CD4-positive, alpha-beta T cell treated with Interleukin-17A for 4 hours (primary cell): ENCODE data around the gene TFAP2E.

ENCODE experiments used
- DNase-seq: peaks from one replicate; pipeline ENCODE4 v3.0.0-alpha.2; 2020; ENCODE audit warnings: mixed read lengths

The TFAP2E gene

GRCh38 chr1:35557611-35558373 is 15.3 kb upstream of the TFAP2E start, which contains the start of gene NCDN:
TSS of gene NCDN (plus strand) at chr1:35557799. CDS start at chr1:35558191, 392 bp downstream.
- DNase-seq: peak; percentile 95

DNA sequence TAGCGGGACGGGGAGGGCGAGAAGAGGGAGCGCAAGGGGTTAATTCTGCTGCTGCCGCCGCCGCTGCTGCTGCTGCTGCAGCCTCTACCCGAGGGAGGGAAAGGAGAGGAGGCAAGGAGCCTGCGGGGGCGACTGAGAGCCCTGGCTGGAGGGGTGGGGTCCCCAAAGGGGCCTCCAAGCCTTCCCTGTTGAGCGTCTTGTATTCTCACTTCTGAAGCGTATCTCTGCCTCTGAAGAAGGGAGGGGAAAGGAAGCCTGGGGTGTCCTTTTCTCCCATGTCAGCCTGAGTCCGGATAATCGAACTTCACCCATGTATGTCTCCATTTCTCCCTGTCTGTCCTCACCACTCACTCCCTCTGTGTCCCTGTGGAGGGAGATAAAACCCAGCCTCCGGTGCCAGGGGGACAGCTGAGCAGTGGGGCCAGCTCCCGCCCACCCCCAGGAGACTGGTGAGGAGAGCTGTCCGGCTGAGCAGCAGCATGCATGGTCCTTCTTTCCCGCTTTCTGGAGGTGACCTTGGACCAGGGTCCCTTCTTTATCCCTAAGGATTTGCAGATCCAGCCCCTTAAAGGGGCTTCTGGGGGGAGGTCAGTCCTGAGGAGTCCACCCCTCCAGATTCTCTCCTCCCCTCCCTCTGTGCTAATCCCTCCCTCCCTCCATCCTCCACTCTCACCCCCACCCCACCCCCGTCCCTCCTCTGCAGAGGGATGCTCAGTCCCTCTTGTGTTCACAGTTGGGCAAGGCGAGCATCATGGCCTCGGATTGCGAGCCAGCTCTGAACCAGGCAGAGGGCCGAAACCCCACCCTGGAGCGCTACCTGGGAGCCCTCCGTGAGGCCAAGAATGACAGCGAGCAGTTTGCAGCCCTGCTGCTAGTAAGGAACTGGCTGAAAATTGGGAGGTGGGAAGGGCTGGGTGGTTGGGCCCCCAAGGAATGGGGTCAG is 14.5 kb upstream of the TFAP2E start:
- peak; percentile 42 for DNase-seq

GRCh38 chr1:35559317-35559944 is 13.7 kb upstream of the TFAP2E start:
- DNase-seq: peak; percentile 33

DNA sequence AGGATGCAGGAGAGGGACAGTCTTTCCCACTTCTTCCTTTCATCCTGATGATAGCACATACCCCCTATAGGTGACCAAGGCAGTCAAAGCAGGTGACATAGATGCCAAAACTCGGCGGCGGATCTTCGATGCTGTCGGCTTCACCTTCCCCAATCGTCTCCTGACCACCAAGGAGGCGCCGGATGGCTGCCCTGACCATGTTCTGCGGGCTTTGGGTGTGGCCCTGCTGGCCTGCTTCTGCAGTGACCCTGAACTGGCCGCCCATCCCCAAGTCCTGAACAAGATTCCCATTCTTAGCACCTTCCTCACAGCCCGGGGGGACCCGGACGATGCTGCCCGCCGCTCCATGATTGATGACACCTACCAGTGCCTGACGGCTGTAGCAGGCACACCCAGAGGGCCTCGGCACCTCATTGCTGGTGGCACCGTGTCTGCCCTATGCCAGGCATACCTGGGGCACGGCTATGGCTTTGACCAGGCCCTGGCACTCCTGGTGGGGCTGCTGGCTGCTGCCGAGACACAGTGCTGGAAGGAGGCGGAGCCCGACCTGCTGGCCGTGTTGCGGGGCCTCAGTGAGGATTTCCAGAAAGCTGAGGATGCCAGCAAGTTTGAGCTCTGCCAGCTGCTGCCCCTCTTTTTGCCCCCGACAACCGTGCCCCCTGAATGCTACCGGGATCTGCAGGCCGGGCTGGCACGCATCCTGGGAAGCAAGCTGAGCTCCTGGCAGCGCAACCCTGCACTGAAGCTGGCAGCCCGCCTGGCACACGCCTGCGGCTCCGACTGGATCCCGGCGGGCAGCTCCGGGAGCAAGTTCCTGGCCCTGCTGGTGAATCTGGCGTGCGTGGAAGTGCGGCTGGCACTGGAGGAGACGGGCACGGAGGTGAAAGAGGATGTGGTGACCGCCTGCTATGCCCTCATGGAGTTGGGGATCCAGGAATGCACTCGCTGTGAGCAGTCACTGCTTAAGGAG is 12.6 kb upstream of the TFAP2E start:
- DNase-seq: no peak

DNA sequence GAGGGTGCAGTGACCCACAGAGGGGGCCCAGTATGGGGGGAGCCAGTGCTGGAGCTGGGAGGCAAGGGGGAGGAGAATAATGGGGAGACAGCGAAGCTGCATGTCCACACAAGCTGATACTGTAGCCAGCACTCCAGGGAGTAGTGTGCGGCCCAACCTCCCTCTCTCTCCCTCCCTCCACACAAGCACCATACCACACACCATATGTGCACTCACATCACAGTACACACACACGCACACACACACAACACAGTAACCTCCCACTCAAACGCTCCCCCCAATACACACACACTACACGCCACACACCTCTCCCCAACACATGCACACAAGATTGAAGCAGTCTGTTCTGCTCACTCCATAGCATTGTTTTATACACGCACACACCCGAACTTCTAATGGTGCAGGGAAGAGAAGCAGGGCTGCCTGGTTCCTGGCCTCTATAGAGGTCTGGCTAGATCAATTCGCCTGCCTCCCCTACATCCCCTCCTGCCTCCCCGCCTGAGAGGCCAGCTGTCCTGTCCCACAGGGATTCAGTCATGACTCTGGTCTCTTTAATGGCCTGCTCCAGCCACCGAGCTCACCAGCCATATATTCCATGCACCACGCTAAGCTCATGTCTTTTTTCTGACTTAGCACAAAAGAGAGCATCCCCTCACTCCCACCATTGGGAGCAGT is 11.7 kb upstream of the TFAP2E start:
- DNase-seq: no peak

- no peak for DNase-seq
These were observed 11.0 kb upstream of the TFAP2E start for GRCh38 chr1:35561972-35562680.

GRCh38 chr1:35563166-35563565 is 9.9 kb upstream of the TFAP2E start:
- no peak for DNase-seq

DNA sequence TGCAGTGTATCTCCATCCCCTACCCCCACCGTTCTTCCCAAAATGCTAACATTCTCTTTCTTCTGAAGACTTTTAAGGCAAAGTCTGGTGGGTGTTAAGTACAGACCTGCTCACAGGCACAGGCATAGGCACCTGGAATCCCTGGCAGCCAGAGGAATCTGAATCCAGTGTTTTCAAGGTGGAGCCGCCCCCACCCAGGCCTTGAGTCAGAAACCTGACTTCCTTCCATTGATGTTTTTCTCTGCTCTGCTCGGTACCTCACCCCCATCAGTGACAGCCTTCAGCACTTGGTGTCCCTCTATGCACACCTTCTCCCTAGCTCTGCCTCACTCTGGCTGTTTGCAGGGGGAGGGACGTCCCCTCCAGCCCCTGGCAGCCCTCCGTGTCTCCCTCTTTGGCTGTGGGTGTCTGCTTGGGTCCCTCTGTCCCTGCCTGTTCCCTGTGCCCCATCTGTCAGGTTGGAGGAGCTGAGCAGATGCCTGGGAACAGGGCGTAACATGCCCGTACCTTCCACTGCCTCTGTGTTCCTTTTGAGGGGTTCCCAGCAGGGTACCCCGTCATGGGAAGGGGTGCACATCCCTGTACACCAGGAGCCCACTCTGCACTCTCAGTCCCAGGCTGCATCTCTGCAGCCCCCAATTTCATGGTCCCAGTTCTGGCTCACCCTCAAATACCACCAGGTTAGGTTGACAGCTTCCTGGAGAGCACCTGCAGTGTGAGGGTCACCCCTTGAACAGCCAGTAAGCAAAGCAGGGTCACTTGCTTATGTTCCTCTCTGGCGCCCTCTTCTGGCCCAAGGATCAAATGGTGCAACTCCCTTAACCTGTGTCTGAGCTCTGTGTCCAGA is 8.9 kb upstream of the TFAP2E start:
- peak; percentile 89 for DNase-seq

- DNase-seq: no peak
These were observed 8.0 kb upstream of the TFAP2E start for GRCh38 chr1:35564884-35565741.

DNA sequence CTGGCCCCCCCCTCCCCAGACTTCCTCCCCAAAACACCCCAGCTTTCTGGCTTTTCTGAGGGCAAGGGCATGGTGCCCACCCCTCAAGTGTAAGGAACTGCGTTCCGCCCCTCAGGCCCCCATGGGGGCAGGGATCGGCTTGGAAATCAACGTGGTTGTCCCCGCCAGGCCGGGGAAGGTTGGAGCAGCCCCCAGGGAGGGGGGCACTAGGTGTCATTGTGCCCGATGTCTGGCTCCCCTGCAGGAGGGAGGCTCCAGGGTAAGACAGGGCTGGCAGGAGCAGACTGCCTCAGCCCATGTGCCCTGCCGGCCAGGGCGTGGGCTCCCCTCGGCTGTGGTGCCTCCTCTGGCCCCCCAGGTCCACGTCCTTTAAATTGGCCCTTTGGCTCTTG is 7.4 kb upstream of the TFAP2E start:
- DNase-seq: no peak

DNA sequence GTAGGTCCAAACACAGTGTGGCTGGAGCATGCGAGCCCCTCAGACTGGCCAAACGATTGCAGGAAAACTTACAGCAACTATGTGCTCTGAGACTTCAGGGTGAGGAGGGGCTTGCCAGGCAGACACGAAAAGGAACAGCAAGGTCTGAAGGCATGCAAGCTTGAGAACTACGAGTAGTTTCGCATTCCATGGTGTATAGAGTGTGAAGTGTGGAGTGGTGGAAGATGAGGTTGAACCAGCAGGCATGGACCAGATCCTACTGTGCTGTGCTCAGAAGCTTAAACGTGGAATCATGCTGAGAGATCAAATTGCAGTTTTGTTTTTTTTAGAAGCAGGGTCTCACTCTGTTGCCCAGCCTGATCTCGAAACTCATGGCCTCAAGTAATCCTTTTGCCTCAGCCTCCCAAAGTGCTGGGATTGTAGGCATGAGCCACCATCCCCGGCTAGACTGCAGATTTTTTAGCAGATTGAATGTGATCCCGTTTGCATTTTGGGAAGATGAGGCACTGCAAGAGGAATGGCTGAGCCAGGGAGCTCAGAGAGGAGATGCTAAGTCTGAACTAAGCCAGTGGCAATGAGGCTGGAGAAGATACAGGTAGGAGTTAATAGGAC is 5.1 kb upstream of the TFAP2E start:
- DNase-seq: no peak

DNA sequence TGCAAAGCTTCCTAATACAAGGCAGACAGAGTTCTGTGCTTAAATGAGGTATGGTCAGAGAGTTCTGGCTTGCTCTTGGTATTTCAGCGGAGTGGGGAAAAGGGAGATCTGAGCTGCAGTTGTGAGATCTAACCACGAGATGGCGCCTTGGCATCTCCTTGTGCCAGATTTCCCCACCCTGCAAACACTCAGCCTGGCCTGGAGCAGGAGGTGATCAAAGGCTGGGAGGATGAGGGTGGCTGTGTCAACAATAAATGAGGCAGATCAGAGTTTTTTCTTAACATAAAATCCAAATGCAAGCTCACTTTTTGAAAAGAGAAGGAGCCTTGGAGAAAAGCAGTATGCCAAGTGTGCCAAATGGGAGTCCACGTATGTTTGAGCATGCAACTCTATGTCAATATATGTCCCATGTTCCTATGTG is 4.1 kb upstream of the TFAP2E start:
- DNase-seq: peak; percentile 76

GRCh38 chr1:35569936-35570335 is 3.2 kb upstream of the TFAP2E start:
- DNase-seq: no peak

GRCh38 chr1:35570589-35571137 is 2.5 kb upstream of the TFAP2E start:
- no peak for DNase-seq

DNA sequence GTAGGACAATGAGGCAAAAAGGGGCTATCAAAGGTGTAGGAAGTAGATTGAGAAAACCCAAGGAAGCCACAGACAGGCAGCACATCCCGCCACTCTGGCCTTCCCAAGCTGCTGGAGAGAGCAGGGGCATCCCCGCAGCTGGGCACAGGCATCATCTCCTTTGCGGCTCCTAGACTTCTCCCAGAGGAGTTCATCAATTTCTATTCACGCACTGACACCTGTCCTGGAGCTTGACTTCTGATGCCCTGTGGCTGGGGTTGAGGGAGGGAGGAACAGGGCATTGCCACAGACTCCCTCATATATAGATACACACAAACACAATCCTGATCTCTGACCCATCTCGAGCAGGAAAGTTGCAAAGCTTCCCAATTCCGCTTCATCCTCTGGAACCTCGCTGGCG is 1.9 kb upstream of the TFAP2E start:
- DNase-seq: no peak

DNA sequence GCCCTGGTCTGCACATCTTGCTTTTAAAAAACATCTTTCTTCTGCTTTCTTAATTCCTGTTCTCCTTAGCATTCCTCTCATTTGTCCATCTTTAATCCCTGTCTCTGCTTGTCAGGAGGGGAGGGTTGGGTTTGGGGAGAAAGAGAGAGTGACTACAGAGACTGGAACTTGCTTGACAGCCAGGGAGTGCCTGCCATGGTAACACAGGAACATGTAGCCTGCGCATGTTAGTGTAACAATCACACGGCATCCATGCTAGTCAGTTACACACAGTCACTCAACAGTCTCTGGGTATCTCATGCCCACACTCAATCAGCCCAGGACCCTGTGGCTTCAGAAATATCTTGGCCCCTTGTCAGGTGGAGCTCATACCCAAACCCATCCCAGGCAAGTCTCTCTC is 818 bp upstream of the TFAP2E start:
- no peak for DNase-seq

DNA sequence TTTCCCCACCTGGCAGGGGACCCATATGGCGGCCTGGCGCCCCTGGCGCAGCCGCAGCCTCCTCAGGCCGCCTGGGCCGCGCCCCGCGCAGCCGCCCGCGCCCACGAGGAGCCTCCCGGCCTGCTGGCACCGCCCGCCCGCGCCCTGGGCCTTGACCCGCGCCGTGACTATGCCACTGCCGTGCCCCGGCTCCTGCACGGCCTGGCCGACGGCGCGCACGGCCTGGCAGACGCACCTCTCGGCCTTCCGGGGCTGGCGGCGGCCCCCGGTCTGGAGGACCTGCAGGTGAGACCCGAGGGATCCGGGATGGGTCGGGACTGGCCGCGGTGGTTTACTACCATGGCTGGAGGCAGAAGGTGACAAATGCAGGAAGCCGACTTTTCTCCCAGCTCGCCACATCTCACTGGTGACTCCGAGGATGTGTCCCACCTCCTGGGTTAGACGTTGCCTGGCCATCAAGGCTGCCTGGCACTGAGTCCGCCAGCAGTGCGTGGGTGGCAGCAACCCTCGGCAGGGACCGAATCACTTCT is 1.1 kb downstream of the TFAP2E start:
- no peak for DNase-seq
